PC-3 (cell line): ENCODE data around the gene FBXL4. TPM values are rescaled to one million over a fixed set of nuclear protein-coding genes. Genes with fewer than 3 reads are reported as not detected.

ENCODE experiments used
- ATAC-seq: fragments of 200-7000 bp; cut with Tn5 transposase; 2 replicates; pipeline ENCODE4 v1.9.1; 2020; ENCODE audit warnings: mild to moderate bottlenecking, moderate library complexity
- BruUV-seq: library from RNA; stranded (reverse); fragments of 400-500 nt; replicated peaks from 2 replicates; lab custom pipeline; 2021; lab: Mats Ljungman, UMichigan
- CTCF ChIA-PET: fragments of 300-600 bp; sonication (Branson Sonifier 250); formaldehyde crosslinking; loops from one replicate; lab custom pipeline; 2022; ENCODE audit warnings: antibody characterized with exemption; lab: Charles Lee
- POLR2A ChIA-PET: fragments of 300-600 bp; sonication (Branson Sonifier 250); formaldehyde crosslinking; loops from one replicate; lab custom pipeline; 2022; ENCODE audit warnings: antibody characterized with exemption; ENCODE audit not compliant: unreplicated experiment; lab: Charles Lee
- DNase-seq: peaks from one replicate; pipeline ENCODE4 v3.0.0-alpha.2; 2015
- H2AFZ ChIP-seq: fragments of 300-600 bp; sonication (generic); 2 replicates; pipeline ENCODE4 v1.6.0; 2016; ENCODE audit warnings: antibody characterized with exemption, low read length
- H3F3A ChIP-seq: fragments of 300-600 bp; sonication (generic); one replicate; pipeline ENCODE4 v1.6.0; 2017; ENCODE audit warnings: antibody characterized with exemption, low read length, control low read depth, mild to moderate bottlenecking; ENCODE audit not compliant: unreplicated experiment
- H3K27ac ChIP-seq: fragments of 300-600 bp; sonication (generic); 2 replicates; pipeline ENCODE4 v1.5.1; 2016; ENCODE audit warnings: mild to moderate bottlenecking, low read length
- H3K27me3 ChIP-seq: fragments of 300-600 bp; sonication (generic); 2 replicates; pipeline ENCODE4 v1.6.1; 2016; ENCODE audit warnings: low read length, mixed read lengths
- H3K36me3 ChIP-seq: fragments of 300-600 bp; sonication (generic); 2 replicates; pipeline ENCODE4 v1.6.1; 2016; ENCODE audit warnings: low read depth, mixed run types, low read length, mixed read lengths
- H3K4me1 ChIP-seq: fragments of 300-600 bp; sonication (generic); 2 replicates; pipeline ENCODE4 v1.5.1; 2016; ENCODE audit warnings: low read length; ENCODE audit not compliant: insufficient read depth
- H3K4me2 ChIP-seq: fragments of 300-600 bp; sonication (generic); 2 replicates; pipeline ENCODE4 v1.6.0; 2016; ENCODE audit warnings: low read length
- H3K4me3 ChIP-seq: fragments of 300-600 bp; sonication (generic); 2 replicates; pipeline ENCODE4 v1.5.1; 2016; ENCODE audit warnings: mild to moderate bottlenecking, low read length, mixed read lengths
- H3K79me2 ChIP-seq: fragments of 300-600 bp; sonication (generic); 2 replicates; pipeline ENCODE4 v1.6.1; 2017; ENCODE audit warnings: low read length, mixed read lengths
- H3K9ac ChIP-seq: fragments of 300-600 bp; sonication (generic); 2 replicates; pipeline ENCODE4 v1.6.0; 2016; ENCODE audit warnings: mild to moderate bottlenecking, low read length
- H3K9me2 ChIP-seq: fragments of 300-600 bp; sonication (generic); replicated peaks from 2 replicates; pipeline ENCODE4 v1.6.1; 2016; ENCODE audit warnings: mixed run types, low read length, mixed read lengths
- H3K9me3 ChIP-seq: fragments of 300-600 bp; sonication (generic); 2 replicates; pipeline ENCODE4 v1.6.1; 2016; ENCODE audit warnings: low read length, mixed read lengths
- H4K20me1 ChIP-seq: fragments of 300-600 bp; sonication (generic); 2 replicates; pipeline ENCODE4 v1.6.1; 2016; ENCODE audit warnings: low read length, mixed read lengths
- EZH2 ChIP-seq: fragments of 300-600 bp; sonication (generic); IDR thresholded peaks from one replicate; pipeline ENCODE4 v1.6.1; 2017; ENCODE audit warnings: antibody characterized with exemption, mild to moderate bottlenecking, low read length; ENCODE audit not compliant: unreplicated experiment
- EZH2phosphoT487 ChIP-seq: fragments of 300-600 bp; sonication (generic); IDR thresholded peaks from 2 replicates; pipeline ENCODE4 v1.6.1; 2018; ENCODE audit warnings: mild to moderate bottlenecking, antibody characterized with exemption, low read length, borderline replicate concordance
- intact Hi-C: fragments of 100-400 bp; cut with micrococcal nuclease; formaldehyde crosslinking; loops from 2 replicates; pipeline ENCODE4 v1.9.0; 2023
- total RNA-seq: library from RNA; depleted of rRNA; stranded (reverse); fragments of >200 nt; gene quantifications from 2 replicates; pipeline ENCODE4 v1.2.3, GENCODE V29; 2014
- TF ChIP-seq, protein P1 (sequence below): fragments of 300-600 bp; sonication (generic); conservative IDR thresholded peaks from 2 replicates; pipeline ENCODE4 v1.5.1; 2017; ENCODE audit warnings: antibody characterized with exemption, low read depth, mild to moderate bottlenecking, low read length

The FBXL4 gene
- total RNA-seq, 1 experiment from 2014 or later: 3.8 TPM

DNA sequence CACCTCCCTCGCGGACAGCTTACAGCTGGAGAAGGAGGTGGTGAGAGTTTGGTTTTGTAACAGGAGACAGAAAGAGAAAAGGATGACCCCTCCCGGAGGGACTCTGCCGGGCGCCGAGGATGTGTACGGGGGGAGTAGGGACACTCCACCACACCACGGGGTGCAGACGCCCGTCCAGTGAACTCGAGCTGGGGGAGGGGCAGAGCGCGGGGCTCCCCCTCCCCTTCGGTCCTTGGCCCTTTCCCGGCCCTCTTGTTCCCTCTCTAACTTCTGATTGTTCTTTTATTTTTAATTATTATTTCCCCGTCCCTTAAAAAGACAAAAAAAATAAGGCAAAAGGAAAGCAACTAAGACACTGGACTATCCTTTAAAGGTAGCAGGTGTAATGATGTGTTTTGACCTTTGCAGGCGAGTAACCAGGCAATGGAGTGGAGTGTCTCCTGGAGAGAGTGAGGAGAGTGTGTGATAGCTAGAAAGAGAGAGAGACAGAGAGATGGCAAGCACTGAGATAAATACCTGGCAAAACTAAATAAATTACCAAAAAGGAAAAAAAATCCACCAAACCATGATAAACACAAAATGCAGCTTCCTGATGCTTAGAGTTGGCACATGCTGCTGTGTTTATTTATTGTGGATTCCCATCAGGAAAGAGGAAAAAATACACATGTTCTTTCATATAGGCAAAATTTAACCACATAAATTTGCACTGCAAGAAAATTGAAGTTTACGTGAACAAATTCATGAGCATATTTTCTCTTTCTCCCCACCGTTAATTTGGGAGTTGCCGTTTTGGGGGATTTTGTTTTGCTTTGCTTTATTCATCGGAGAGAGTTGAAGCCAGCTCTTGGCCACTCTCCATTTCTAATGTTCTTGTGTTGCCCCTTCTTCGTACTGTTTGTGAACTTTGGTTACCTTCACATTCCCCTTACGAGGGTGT lies 111.5 kb downstream of the FBXL4 start:
- no peaks in the 10 kb centered on the region for H3K36me3 ChIP-seq
- DNase-seq (no peak), ATAC-seq (no peak)
- ChIA-PET POLR2A (no interaction called here), CTCF (no interaction called here)
- no peaks in the 10 kb centered on the region for H3K9me2 ChIP-seq
- peaks cover 90% of the 10 kb centered on the region for H3K27me3 ChIP-seq
- no peaks in the 10 kb centered on the region for H3K9me3 ChIP-seq
- no peak overlapping the region for H3K9ac ChIP-seq
- no peaks in the 10 kb centered on the region for H3F3A ChIP-seq
- H3K4me2 ChIP-seq: no peak overlapping the region
- H3K4me3 ChIP-seq: no peak overlapping the region
- no peak overlapping the region for H3K27ac ChIP-seq
- no peaks in the 10 kb centered on the region; the same call in 1 of the 2 replicates for H3K4me1 ChIP-seq
- no peaks in the 10 kb centered on the region for H3K79me2 ChIP-seq
- no peaks in the 10 kb centered on the region for H4K20me1 ChIP-seq
- H2AFZ ChIP-seq: no peak overlapping the region
- no peak for TF ChIP-seq EZH2
- TF ChIP-seq, protein P1, sequence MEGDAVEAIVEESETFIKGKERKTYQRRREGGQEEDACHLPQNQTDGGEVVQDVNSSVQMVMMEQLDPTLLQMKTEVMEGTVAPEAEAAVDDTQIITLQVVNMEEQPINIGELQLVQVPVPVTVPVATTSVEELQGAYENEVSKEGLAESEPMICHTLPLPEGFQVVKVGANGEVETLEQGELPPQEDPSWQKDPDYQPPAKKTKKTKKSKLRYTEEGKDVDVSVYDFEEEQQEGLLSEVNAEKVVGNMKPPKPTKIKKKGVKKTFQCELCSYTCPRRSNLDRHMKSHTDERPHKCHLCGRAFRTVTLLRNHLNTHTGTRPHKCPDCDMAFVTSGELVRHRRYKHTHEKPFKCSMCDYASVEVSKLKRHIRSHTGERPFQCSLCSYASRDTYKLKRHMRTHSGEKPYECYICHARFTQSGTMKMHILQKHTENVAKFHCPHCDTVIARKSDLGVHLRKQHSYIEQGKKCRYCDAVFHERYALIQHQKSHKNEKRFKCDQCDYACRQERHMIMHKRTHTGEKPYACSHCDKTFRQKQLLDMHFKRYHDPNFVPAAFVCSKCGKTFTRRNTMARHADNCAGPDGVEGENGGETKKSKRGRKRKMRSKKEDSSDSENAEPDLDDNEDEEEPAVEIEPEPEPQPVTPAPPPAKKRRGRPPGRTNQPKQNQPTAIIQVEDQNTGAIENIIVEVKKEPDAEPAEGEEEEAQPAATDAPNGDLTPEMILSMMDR: no peak
- no peak for TF ChIP-seq EZH2phosphoT487
- intact Hi-C loops: no loop called here
- no TSS peak for BruUV-seq

DNA sequence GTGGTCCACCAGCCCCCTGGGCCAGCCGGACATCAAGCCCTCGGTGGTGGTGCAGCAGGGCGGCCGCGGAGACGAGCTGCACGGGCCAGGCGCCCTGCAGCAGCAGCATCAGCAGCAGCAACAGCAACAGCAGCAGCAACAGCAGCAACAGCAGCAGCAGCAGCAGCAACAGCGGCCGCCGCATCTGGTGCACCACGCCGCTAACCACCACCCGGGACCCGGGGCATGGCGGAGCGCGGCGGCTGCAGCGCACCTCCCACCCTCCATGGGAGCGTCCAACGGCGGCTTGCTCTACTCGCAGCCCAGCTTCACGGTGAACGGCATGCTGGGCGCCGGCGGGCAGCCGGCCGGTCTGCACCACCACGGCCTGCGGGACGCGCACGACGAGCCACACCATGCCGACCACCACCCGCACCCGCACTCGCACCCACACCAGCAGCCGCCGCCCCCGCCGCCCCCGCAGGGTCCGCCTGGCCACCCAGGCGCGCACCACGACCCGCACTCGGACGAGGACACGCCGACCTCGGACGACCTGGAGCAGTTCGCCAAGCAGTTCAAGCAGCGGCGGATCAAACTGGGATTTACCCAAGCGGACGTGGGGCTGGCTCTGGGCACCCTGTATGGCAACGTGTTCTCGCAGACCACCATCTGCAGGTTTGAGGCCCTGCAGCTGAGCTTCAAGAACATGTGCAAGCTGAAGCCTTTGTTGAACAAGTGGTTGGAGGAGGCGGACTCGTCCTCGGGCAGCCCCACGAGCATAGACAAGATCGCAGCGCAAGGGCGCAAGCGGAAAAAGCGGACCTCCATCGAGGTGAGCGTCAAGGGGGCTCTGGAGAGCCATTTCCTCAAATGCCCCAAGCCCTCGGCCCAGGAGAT lies 112.4 kb downstream of the FBXL4 start:
- CTCF ChIA-PET: no interaction called here
- H3K4me2 ChIP-seq: no peak overlapping the region
- TF ChIP-seq, protein P1: no peak
- TF ChIP-seq EZH2phosphoT487 (no peak), EZH2 (peak; percentile 67)

More for the DNA sequence above, 112.4 kb downstream of the FBXL4 start:
- no peaks in the 10 kb centered on the region for H3K79me2 ChIP-seq
- no peaks in the 10 kb centered on the region; the same call in 1 of the 2 replicates for H3K4me1 ChIP-seq
- no peaks in the 10 kb centered on the region for H3K9me3 ChIP-seq
- ATAC-seq: no peak
- no peaks in the 10 kb centered on the region for H3F3A ChIP-seq
- intact Hi-C loops: no loop called here
- peaks cover 90% of the 10 kb centered on the region for H3K27me3 ChIP-seq
- H3K9me2 ChIP-seq: no peaks in the 10 kb centered on the region
- no peaks in the 10 kb centered on the region for H4K20me1 ChIP-seq
- no peaks in the 10 kb centered on the region for H3K36me3 ChIP-seq
- no TSS peak for BruUV-seq
- DNase-seq: no peak
- no peak overlapping the region for H3K27ac ChIP-seq
- no peak overlapping the region for H3K4me3 ChIP-seq
- POLR2A ChIA-PET: no interaction called here
- H2AFZ ChIP-seq: no peak overlapping the region
- no peak overlapping the region for H3K9ac ChIP-seq
